Suprapubic skin (tissue), 4 donors: ENCODE data around the gene WDR62. TPM values are rescaled to one million over a fixed set of nuclear protein-coding genes. Genes with fewer than 3 reads are reported as not detected.

Experiments used
- DNase-seq, 2 donors: peaks; one replicate each; pipeline ENCODE4 v3.0.0-alpha.2; 2019; ENCODE audit warnings: low spot score in 2 of 2
- H3K27ac ChIP-seq: fragments of 200-600 bp; sonication (generic); one replicate; pipeline ENCODE4 v1.5.1; 2019
- H3K27me3 ChIP-seq: fragments of 200-600 bp; sonication (generic); one replicate; pipeline ENCODE4 v1.5.1; 2019
- H3K36me3 ChIP-seq: fragments of 200-600 bp; sonication (generic); one replicate; pipeline ENCODE4 v1.5.1; 2019
- H3K4me1 ChIP-seq: fragments of 200-600 bp; sonication (generic); one replicate; pipeline ENCODE4 v1.5.1; 2019
- H3K4me3 ChIP-seq: fragments of 200-600 bp; sonication (generic); one replicate; pipeline ENCODE4 v1.5.1; 2019; ENCODE audit warnings: mild to moderate bottlenecking
- H3K9me3 ChIP-seq: fragments of 200-600 bp; sonication (generic); one replicate; pipeline ENCODE4 v1.5.1; 2019
- EP300 ChIP-seq: sonication (generic); formaldehyde crosslinking; IDR thresholded peaks from one replicate; pipeline ENCODE4 v1.6.1; 2017; ENCODE audit warnings: antibody characterized with exemption
- POLR2A ChIP-seq, 2 donors: fragments of 450-650 bp; IDR thresholded peaks; one replicate each; pipeline ENCODE4 v1.6.1; 2017; ENCODE audit warnings: antibody characterized with exemption in 2 of 2, mild to moderate bottlenecking in 2 of 2, moderate library complexity in 2 of 2
- POLR2AphosphoS5 ChIP-seq, 3 donors: sonication (generic); formaldehyde crosslinking; IDR thresholded peaks; one replicate each; pipeline ENCODE4 v1.6.1; 2017; ENCODE audit warnings: antibody characterized with exemption in 3 of 3
- WGBS: methylation state at CpG from one replicate; pipeline ENCODE4 v1.1.5; 2018; 5-methylcytosine and 5-hydroxymethylcytosine counted together
- total RNA-seq, 4 donors: library from RNA; depleted of rRNA; stranded (reverse); fragments of >200 nt; gene quantifications; one replicate each; pipeline ENCODE4 v1.1.0, GENCODE V29; 2016
- TF ChIP-seq, protein P1 (sequence below), 2 donors: fragments of 200-600 bp in 1 of 2; fragments of 450-650 bp in 1 of 2; sonication (generic) in 1 of 2; IDR thresholded peaks; one replicate each; pipeline ENCODE4 v1.5.1; 2016 to 2019; ENCODE audit warnings: antibody characterized with exemption in 2 of 2, mild to moderate bottlenecking in 1 of 2, moderate library complexity in 1 of 2

Gene WDR62
- total RNA-seq, 4 donors from 2014 or later: 1.4 to 3.7 (median 1.8) TPM

DNA sequence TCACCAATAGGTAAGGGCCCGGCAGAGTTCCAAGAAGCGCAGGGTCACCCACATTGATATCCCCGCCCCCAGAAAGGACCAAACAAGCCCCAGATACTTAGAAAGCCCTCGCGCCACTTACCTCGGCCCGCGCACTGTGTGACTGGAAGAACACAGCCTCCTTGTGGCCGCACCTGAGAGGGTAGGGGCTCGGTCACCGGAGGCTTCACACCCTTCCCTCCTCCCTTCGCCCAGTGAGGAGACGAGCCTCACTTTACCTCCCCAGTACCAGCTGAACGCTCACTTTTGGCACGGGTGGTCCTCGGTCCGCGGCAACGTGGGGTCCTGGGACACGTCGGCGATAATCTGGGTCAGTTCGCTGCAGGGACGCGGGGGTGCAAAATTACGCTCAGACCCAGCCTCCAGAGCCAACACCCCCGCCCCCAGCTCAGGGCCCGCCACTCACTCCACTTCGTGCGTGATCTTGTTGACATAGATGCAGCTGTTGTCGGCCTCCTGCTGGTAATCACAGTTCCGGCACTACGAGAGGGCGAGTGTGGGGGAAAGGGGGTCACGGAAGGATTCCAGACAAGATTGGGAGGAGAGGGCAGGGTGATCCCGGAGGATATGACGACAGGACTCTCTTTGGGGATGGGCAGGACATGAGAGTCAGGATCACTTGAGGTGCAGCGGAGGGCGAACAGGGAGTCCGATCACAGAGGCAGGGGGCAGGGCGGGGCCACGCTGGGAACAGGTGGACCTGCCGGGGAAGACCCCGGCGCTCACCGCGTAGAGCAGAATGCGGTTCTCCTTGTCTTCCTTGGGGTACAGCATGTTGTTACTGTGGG lies 59.4 kb downstream of the WDR62 start:
- Histone ChIP-seq H3K27ac (peak overlapping the region; percentile 90), H3K4me1 (peaks cover 38% of the 10 kb centered on the region), H3K36me3 (peaks cover 35% of the 10 kb centered on the region), H3K9me3 (no peaks in the 10 kb centered on the region), H3K4me3 (peak overlapping the region; percentile 80), H3K27me3 (no peaks in the 10 kb centered on the region)
- TF ChIP-seq EP300 (no peak), POLR2A (IDR thresholded peaks at IDR 0.05) (no peak), POLR2AphosphoS5 (IDR thresholded peaks at IDR 0.05) (no peak)
- TF ChIP-seq, protein P1, sequence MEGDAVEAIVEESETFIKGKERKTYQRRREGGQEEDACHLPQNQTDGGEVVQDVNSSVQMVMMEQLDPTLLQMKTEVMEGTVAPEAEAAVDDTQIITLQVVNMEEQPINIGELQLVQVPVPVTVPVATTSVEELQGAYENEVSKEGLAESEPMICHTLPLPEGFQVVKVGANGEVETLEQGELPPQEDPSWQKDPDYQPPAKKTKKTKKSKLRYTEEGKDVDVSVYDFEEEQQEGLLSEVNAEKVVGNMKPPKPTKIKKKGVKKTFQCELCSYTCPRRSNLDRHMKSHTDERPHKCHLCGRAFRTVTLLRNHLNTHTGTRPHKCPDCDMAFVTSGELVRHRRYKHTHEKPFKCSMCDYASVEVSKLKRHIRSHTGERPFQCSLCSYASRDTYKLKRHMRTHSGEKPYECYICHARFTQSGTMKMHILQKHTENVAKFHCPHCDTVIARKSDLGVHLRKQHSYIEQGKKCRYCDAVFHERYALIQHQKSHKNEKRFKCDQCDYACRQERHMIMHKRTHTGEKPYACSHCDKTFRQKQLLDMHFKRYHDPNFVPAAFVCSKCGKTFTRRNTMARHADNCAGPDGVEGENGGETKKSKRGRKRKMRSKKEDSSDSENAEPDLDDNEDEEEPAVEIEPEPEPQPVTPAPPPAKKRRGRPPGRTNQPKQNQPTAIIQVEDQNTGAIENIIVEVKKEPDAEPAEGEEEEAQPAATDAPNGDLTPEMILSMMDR (IDR thresholded peaks at IDR 0.05): no peak
- 4% methylated on average over 25 of the region's 48 CpGs for WGBS
- peak in 1 of 2 donors; percentile 80 for DNase-seq

DNA sequence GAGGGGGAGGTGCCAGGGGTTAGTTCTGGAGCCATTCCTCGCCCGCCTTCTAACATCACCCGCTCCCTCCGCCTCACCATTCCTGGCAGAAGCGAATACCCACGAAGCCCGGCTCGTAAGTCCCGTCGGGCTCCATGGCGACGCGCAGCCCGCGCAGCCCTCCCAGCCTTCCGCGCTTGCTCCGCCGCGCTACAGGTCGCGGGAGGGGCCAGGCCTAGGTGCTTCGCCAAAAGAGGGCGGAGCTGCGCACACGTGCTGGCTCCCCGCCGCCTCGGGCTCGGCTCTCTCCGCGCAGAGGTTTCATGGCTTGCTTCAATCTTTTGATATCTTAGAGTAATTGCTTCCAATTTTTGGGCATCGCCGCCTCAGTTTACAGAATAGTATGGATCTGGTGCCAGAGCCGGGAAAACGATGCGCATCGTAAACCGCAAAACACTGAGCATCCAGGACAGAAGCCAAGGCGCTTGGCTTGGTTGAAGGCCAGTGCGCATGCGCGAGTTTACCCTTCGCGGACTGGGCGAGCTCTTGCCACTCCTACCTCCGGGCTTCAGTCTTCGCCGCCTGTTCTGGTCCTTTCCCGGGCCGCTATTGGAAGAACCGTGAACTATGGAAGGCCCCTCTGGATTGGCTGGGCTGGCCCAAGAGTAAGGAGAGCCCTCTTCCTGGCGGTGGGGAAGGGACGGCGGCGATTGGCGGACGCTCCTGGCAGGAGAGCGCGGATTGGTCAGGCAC lies 60.2 kb downstream of the WDR62 start, which contains the start of gene POLR2I:
Gene POLR2I, minus strand, starts transcription at position 155 of the 732 bp plus-strand sequence. Its CDS starts 19 bp downstream, at position 136.
- H3K4me3 ChIP-seq: peak within 1 kb of the TSS; percentile 80
- 0% methylated on average over 25 of the region's 60 CpGs for WGBS
- H3K36me3 ChIP-seq: peaks cover 39% of the 10 kb centered on the region
- no peaks in the 10 kb centered on the region for H3K27me3 ChIP-seq
- H3K4me1 ChIP-seq: peaks cover 38% of the 10 kb centered on the region
- peak within 1 kb of the TSS; percentile 90 for H3K27ac ChIP-seq
- no peaks in the 10 kb centered on the region for H3K9me3 ChIP-seq
- peak; percentile 100 for DNase-seq
- peak in 1 of 2 donors; percentile 27 for TF ChIP-seq POLR2A (IDR thresholded peaks at IDR 0.05)
- TF ChIP-seq, protein P1 (IDR thresholded peaks at IDR 0.05): no peak
- no peak for TF ChIP-seq EP300
- TF ChIP-seq POLR2AphosphoS5 (IDR thresholded peaks at IDR 0.05): peak in 2 of 3 donors; percentile 70 to 96

DNA sequence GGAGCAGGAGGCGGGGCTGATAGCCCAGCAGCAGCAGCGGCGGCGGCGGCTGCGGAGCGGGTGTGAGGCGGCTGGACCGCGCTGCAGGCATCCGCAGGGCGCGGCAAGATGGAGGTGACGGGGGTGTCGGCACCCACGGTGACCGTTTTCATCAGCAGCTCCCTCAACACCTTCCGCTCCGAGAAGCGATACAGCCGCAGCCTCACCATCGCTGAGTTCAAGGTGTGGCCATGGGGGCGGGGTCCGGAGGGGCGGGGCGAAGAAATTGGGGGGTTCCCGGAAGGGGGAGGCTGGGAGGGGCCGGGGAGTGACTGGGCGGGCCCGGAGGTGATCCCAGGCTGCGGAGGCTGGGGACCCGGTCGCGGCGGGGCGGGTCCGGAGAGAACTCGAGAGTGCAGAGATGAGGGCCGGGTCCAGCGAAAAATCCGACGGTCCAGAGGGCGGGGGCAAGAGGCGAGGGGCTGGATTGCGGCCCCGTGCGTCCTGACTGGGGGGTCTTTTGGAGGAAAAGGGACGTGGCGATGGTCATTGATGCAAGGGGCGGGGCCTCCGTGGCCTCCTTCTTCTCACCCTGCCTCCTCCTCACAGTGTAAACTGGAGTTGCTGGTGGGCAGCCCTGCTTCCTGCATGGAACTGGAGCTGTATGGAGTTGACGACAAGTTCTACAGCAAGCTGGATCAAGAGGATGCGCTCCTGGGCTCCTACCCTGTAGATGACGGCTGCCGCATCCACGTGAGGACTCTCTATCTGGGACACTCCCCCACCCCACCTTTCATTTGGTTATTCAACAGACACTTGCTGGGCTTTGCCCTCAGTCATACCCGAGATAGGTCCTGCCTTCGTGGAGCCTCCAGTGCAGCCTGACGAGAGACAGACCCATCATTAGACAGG lies 61.0 kb downstream of the WDR62 start, which contains the start of gene TBCB:
Gene TBCB, plus strand, starts transcription at position 16 of the 891 bp plus-strand sequence. Its CDS starts 93 bp downstream, at position 109.
- peaks cover 38% of the 10 kb centered on the region for H3K4me1 ChIP-seq
- peak within 1 kb of the TSS; percentile 80 for H3K4me3 ChIP-seq
- peak in 1 of 2 donors; percentile 25 for TF ChIP-seq POLR2A (IDR thresholded peaks at IDR 0.05)
- TF ChIP-seq POLR2AphosphoS5 (IDR thresholded peaks at IDR 0.05): peak in 2 of 3 donors; percentile 75 to 80
- TF ChIP-seq, protein P1 (IDR thresholded peaks at IDR 0.05): no peak
- TF ChIP-seq EP300: no peak
- H3K36me3 ChIP-seq: peaks cover 39% of the 10 kb centered on the region
- H3K9me3 ChIP-seq: no peaks in the 10 kb centered on the region
- peak; percentile 90 to 91 for DNase-seq
- 4% methylated on average over 42 of the region's 59 CpGs for WGBS
- H3K27ac ChIP-seq: peak within 1 kb of the TSS; percentile 90
- no peaks in the 10 kb centered on the region for H3K27me3 ChIP-seq

DNA sequence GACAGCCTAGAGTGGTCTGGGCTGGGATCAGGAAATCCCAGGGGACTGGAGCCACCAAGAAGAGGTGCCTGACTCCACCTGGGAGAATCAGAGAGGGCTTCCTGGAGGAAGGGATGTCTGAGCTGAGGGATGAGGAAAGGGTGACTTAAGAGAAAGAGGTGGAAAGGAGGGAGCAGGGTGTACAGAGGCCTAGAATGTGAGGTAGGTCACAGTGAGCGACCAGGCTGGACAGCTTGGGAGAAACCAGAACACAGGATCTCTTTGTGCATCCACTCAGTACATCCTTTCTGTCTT lies 61.6 kb downstream of the WDR62 start:
- peaks cover 41% of the 10 kb centered on the region for H3K36me3 ChIP-seq
- peaks cover 38% of the 10 kb centered on the region for H3K4me1 ChIP-seq
- H3K4me3 ChIP-seq: peak overlapping the region; percentile 80
- DNase-seq: no peak
- WGBS: 82% methylated on average over 1 of the region's 1 CpG
- TF ChIP-seq POLR2AphosphoS5 (IDR thresholded peaks at IDR 0.05) (no peak), POLR2A (IDR thresholded peaks at IDR 0.05) (no peak), EP300 (no peak)
- TF ChIP-seq, protein P1 (IDR thresholded peaks at IDR 0.05): no peak
- no peak overlapping the region for H3K27ac ChIP-seq
- no peaks in the 10 kb centered on the region for H3K9me3 ChIP-seq
- H3K27me3 ChIP-seq: no peaks in the 10 kb centered on the region
